Endothelial cell (in vitro differentiated cells): ENCODE measurements around the gene TMEM184B. TPM values are rescaled to one million over a fixed set of nuclear protein-coding genes. Genes with fewer than 3 reads are reported as not detected.

Source experiments
- DNase-seq: peaks from one replicate; pipeline ENCODE4 v3.0.0; 2021; ENCODE audit warnings: low spot score
- H3K27ac Mint-ChIP-seq: one replicate; pipeline ENCODE4 v1.8.0; 2021; ENCODE audit warnings: mixed read lengths, inconsistent platforms; ENCODE audit not compliant: unreplicated experiment
- H3K27me3 Mint-ChIP-seq: one replicate; pipeline ENCODE4 v1.8.0; 2021; ENCODE audit warnings: mild to moderate bottlenecking, moderate library complexity, mixed read lengths, inconsistent platforms; ENCODE audit not compliant: unreplicated experiment
- H3K36me3 Mint-ChIP-seq: one replicate; pipeline ENCODE4 v1.8.0; 2021; ENCODE audit warnings: mild to moderate bottlenecking, low read depth, mixed read lengths, inconsistent platforms; ENCODE audit not compliant: unreplicated experiment
- H3K4me1 Mint-ChIP-seq: one replicate; pipeline ENCODE4 v1.8.0; 2021; ENCODE audit warnings: mild to moderate bottlenecking, mixed read lengths, inconsistent platforms; ENCODE audit not compliant: unreplicated experiment
- H3K4me3 Mint-ChIP-seq: one replicate; pipeline ENCODE4 v1.8.0; 2021; ENCODE audit warnings: mild to moderate bottlenecking, mixed read lengths, inconsistent platforms; ENCODE audit not compliant: unreplicated experiment
- H3K9me3 Mint-ChIP-seq: one replicate; pipeline ENCODE4 v1.8.0; 2021; ENCODE audit warnings: mixed read lengths, inconsistent platforms; ENCODE audit not compliant: unreplicated experiment
- CTCF ChIP-seq: fragments of 200-600 bp; sonication (generic); IDR thresholded peaks from one replicate; pipeline ENCODE4 v1.5.0; 2021; ENCODE audit warnings: antibody characterized with exemption; ENCODE audit not compliant: unreplicated experiment
- total RNA-seq: library from RNA; stranded (reverse); fragmentation: NEBNext Ultra II Directional; extraction: Animal tissue kit (Norgen Biotek cat#: 25700); gene quantifications from one replicate; pipeline ENCODE4 v1.2.1, GENCODE V29; 2021; ENCODE audit not compliant: unreplicated experiment

Gene TMEM184B
- total RNA-seq, 1 donor from 2014 or later, result 59.8 TPM

DNA sequence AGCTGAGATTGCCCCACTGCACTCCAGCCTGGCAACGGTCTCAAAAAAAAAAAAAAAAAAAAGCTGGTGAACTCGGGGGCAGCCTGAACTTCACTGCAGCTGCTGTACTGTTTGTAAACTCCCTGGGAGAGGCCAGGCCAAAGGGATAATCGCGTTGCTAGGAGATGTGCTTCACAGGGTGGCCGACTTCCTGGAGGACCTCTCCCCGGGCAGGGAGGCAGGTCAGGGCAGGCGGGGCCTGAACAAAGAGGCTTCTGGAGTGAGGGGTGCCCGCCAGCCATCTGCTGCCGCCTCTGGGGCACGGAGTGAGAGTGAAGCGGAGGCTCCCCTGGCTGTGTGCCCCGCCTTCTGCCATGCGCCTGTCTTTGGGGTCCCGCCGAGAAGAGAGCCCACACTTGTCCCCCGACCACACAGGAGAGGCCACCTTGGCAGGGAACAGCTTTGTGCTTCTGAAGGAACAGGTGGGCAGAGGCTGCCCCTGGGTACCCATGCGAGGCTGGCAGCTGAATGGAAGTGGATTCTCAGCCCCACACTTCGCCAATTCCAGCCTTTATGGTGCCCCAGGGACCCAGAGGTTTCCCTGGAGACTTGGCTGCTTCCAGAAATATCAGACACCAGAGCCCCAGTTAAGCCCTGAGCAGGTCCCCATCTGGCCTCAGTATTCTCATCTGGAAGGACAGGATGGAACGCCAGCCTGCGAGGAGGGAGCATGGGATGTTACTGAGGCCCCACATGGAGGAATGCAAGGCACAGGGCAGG is 29.6 kb downstream of the TMEM184B start:
- Mint-ChIP-seq H3K4me1 (peaks cover 6% of the 10 kb centered on the region), H3K36me3 (peaks cover 15% of the 10 kb centered on the region), H3K27ac (no peak overlapping the region), H3K4me3 (peak overlapping the region; percentile 80), H3K27me3 (peaks cover 12% of the 10 kb centered on the region), H3K9me3 (no peaks in the 10 kb centered on the region)
- DNase-seq, result no peak
- no peak for TF ChIP-seq CTCF

GRCh38 chr22:38240734-38241252 is 32.0 kb downstream of the TMEM184B start:
- no peak for TF ChIP-seq CTCF
- peaks cover 9% of the 10 kb centered on the region for H3K4me1 Mint-ChIP-seq
- no peaks in the 10 kb centered on the region for H3K9me3 Mint-ChIP-seq
- H3K27ac Mint-ChIP-seq, result peak overlapping the region; percentile 75
- H3K27me3 Mint-ChIP-seq, result peaks cover 7% of the 10 kb centered on the region
- H3K4me3 Mint-ChIP-seq, result no peak overlapping the region
- DNase-seq, result peak; percentile 50
- H3K36me3 Mint-ChIP-seq, result peaks cover 5% of the 10 kb centered on the region

GRCh38 chr22:38239101-38239761 is 33.6 kb downstream of the TMEM184B start:
- Mint-ChIP-seq H3K27me3 (peaks cover 7% of the 10 kb centered on the region), H3K4me1 (peaks cover 9% of the 10 kb centered on the region), H3K9me3 (no peaks in the 10 kb centered on the region), H3K36me3 (peaks cover 17% of the 10 kb centered on the region), H3K27ac (no peak overlapping the region), H3K4me3 (no peak overlapping the region)
- no peak for DNase-seq
- no peak for TF ChIP-seq CTCF

DNA sequence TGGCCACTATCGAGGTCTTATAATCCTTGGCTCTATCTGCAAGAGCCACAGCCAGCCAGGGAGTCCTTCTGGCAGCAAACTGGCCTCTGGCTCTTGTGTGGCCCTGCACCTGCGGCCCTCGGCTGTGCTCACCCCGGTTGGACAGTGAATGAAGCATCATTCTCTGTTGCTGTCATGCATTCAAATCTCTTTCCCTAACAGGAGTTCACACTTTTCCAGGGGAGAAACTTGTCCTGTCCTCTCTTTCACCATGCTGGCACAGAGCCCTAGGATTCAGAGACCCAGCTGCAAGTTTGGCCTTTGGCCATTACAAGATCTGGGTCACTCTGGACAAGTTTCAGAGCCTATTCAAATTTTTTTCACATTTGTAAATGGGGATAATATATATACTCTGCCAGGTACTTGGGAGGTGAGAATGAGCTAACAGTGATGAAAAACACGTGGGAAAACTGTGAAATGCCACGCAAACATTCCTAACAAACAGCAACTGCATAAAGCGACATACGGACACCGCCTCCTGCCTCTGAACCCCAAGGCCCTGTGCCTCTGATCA is 34.2 kb downstream of the TMEM184B start:
- Mint-ChIP-seq H3K27ac (no peak overlapping the region), H3K36me3 (peaks cover 20% of the 10 kb centered on the region), H3K4me3 (no peak overlapping the region), H3K27me3 (peaks cover 4% of the 10 kb centered on the region), H3K9me3 (no peaks in the 10 kb centered on the region), H3K4me1 (peaks cover 9% of the 10 kb centered on the region)
- no peak for TF ChIP-seq CTCF
- no peak for DNase-seq

DNA sequence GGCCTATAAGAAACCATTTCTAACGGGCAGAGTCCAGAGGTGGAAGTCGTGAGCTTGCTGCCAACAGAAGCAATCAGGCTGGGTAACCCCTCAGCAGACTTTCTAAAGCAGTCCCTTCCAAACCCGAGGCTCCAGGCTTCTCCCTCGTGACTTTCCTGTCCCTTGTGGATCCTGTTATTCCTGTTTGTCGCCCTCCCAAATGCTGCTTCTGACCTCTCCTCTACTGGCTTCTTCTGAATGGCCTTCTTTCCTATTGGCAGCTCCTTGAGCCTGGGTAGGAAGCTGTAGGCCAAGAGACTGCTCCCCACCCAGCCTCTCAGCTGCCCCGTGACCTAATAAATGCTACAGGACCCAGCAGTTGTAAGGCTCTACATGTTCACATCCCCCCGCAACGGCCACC is 36.0 kb downstream of the TMEM184B start:
- TF ChIP-seq CTCF, result no peak
- H3K27me3 Mint-ChIP-seq, result peaks cover 7% of the 10 kb centered on the region
- DNase-seq, result no peak
- H3K36me3 Mint-ChIP-seq, result peaks cover 24% of the 10 kb centered on the region
- H3K4me3 Mint-ChIP-seq, result no peak overlapping the region
- no peak overlapping the region for H3K27ac Mint-ChIP-seq
- H3K4me1 Mint-ChIP-seq, result peaks cover 9% of the 10 kb centered on the region
- no peaks in the 10 kb centered on the region for H3K9me3 Mint-ChIP-seq
